Neural cell (in vitro differentiated cells): ENCODE data around the gene DDA1. TPM values are rescaled to one million over a fixed set of nuclear protein-coding genes. Genes with fewer than 3 reads are reported as not detected.

Source experiments
- H2AFZ ChIP-seq: fragments of 200-600, 300-800 bp; sonication (generic), shearing (Covaris generic); 2 replicates; pipeline ENCODE4 v1.6.0; 2014; ENCODE audit warnings: low read depth, mild to moderate bottlenecking, antibody characterized with exemption, low read length, moderate library complexity
- H3F3A ChIP-seq: fragments of 200-600 bp; shearing (Covaris generic); 2 replicates; pipeline ENCODE4 v1.6.1; 2016; ENCODE audit warnings: mild to moderate bottlenecking, moderate library complexity, mixed read lengths, antibody characterized with exemption, low read length; ENCODE audit not compliant: insufficient read depth, poor library complexity, severe bottlenecking
- H3K27ac ChIP-seq: fragments of 200-600, 300-800 bp; sonication (generic), shearing (Covaris generic); 2 replicates; pipeline ENCODE4 v1.5.1; 2014; ENCODE audit warnings: mild to moderate bottlenecking, low read length, moderate library complexity
- H3K27me3 ChIP-seq: fragments of 300-800, 200-600 bp; sonication (generic), shearing (Covaris generic); 2 replicates; pipeline ENCODE4 v1.6.0; 2014; ENCODE audit warnings: mild to moderate bottlenecking, low read depth, low read length, moderate library complexity; ENCODE audit not compliant: insufficient read depth
- H3K36me3 ChIP-seq: fragments of 300-800, 200-600 bp; sonication (generic), shearing (Covaris generic); 2 replicates; pipeline ENCODE4 v1.5.1; 2014; ENCODE audit warnings: mild to moderate bottlenecking, antibody characterized with exemption, low read length, moderate library complexity; ENCODE audit not compliant: insufficient read depth
- H3K4me2 ChIP-seq: fragments of 300-800, 200-600 bp; sonication (generic), shearing (Covaris generic); 2 replicates; pipeline ENCODE4 v1.6.0; 2014; ENCODE audit warnings: mild to moderate bottlenecking, low read length
- H3K4me3 ChIP-seq: fragments of 300-800, 200-600 bp; sonication (generic), shearing (Covaris generic); 2 replicates; pipeline ENCODE4 v1.5.1; 2014; ENCODE audit warnings: mild to moderate bottlenecking, low read length, moderate library complexity
- H3K79me2 ChIP-seq: fragments of 200-600 bp; shearing (Covaris generic); replicated peaks from 2 replicates; pipeline ENCODE4 v1.6.0; 2014; ENCODE audit warnings: mild to moderate bottlenecking, low read length, moderate library complexity; ENCODE audit not compliant: insufficient read depth
- H3K9ac ChIP-seq: fragments of 300-800, 200-600 bp; sonication (generic), shearing (Covaris generic); 2 replicates; pipeline ENCODE4 v1.6.1; 2016; ENCODE audit warnings: mild to moderate bottlenecking, low read length, mixed read lengths
- H3K9me2 ChIP-seq: fragments of 200-600 bp; shearing (Covaris generic); 2 replicates; pipeline ENCODE4 v1.6.1; 2016; ENCODE audit warnings: mild to moderate bottlenecking, low read length, mixed read lengths; ENCODE audit not compliant: insufficient read depth
- H3K9me3 ChIP-seq: fragments of 200-600, 300-800 bp; sonication (generic), shearing (Covaris generic); 2 replicates; pipeline ENCODE4 v1.6.1; 2016; ENCODE audit warnings: mild to moderate bottlenecking, mixed run types, low read length, moderate library complexity, mixed read lengths
- H4K20me1 ChIP-seq: fragments of 200-600 bp; shearing (Covaris generic); 2 replicates; pipeline ENCODE4 v1.6.1; 2016; ENCODE audit warnings: mild to moderate bottlenecking, mixed run types; ENCODE audit not compliant: insufficient read depth
- EP300 ChIP-seq: fragments of 450-650 bp; conservative IDR thresholded peaks from 2 replicates; pipeline ENCODE4 v1.6.1; 2014; ENCODE audit warnings: antibody characterized with exemption, mild to moderate bottlenecking, moderate library complexity; ENCODE audit not compliant: poor library complexity, severe bottlenecking
- EZH2 ChIP-seq: fragments of 200-600, 300-800 bp; shearing (Covaris generic), sonication (generic); IDR thresholded peaks from 2 replicates; pipeline ENCODE4 v1.6.1; 2014; ENCODE audit warnings: antibody characterized with exemption, low read length, borderline replicate concordance, mild to moderate bottlenecking; ENCODE audit not compliant: insufficient read depth, poor library complexity, severe bottlenecking
- MXI1 ChIP-seq: fragments of 450-650 bp; conservative IDR thresholded peaks from 2 replicates; pipeline ENCODE4 v1.6.1; 2014; ENCODE audit warnings: antibody characterized with exemption, mild to moderate bottlenecking; ENCODE audit not compliant: poor library complexity, severe bottlenecking
- POLR2AphosphoS5 ChIP-seq: IDR thresholded peaks from 2 replicates; pipeline ENCODE4 v1.6.1; 2012
- RAD21 ChIP-seq: fragments of 450-650 bp; conservative IDR thresholded peaks from 2 replicates; pipeline ENCODE4 v1.6.1; 2014; ENCODE audit warnings: antibody characterized with exemption, mild to moderate bottlenecking, moderate library complexity
- SMC3 ChIP-seq: fragments of 450-650 bp; conservative IDR thresholded peaks from 2 replicates; pipeline ENCODE4 v1.6.1; 2014; ENCODE audit warnings: antibody characterized with exemption, mild to moderate bottlenecking, moderate library complexity; ENCODE audit not compliant: poor library complexity
- TAF1 ChIP-seq: IDR thresholded peaks from 2 replicates; pipeline ENCODE4 v1.6.1; 2012; ENCODE audit warnings: low read depth
- polyA plus RNA-seq: library from polyadenylated mRNA; depleted of rRNA; stranded (reverse); fragments of >200 nt; gene quantifications from 2 replicates; pipeline ENCODE4 v1.2.3, GENCODE V29; 2014
- TF ChIP-seq, protein P1 (sequence below): IDR thresholded peaks from 2 replicates; pipeline ENCODE4 v1.6.1; 2012; ENCODE audit warnings: borderline replicate concordance
- TF ChIP-seq, protein P2 (sequence below): fragments of 450-650 bp; IDR thresholded peaks from 2 replicates; pipeline ENCODE4 v1.5.1; 2014; ENCODE audit warnings: antibody characterized with exemption, mild to moderate bottlenecking, moderate library complexity; ENCODE audit not compliant: poor library complexity, severe bottlenecking

The DDA1 gene
- polyA plus RNA-seq, 1 donor from 2014 or later: 25.4 TPM

DNA sequence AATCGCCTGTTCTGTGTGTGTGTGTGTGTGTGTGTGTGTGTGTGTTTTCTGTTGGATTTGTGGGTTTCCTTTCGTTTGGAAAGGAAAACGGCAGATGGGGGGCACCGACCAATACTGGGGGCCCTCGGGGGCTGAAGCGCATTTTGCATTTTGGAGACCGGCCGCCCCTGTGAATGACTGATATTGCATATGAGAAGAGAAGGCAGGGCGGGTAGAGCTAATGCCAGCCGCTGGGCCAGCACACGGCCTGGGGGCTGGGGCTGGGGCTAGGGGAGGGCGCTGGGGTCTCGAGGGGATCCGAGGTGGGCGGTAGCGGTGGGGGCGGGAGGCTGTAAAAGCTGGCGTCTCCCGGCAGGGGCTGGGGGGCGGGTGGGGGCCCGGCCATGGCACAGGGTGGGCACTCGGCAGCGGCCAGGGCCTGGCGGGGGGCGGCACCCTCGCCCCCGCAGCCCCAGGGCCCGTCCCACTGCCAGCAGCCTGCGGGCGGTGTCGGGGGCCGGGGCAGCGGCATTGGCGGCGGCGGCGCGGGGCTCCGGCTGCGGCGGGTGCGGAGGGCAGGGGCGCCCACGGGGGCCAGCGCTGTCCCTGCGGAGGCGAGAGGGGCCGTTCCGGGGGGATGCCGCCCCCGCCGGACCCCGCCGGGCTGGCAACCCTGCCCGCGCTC is 14.1 kb downstream of the DDA1 start:
- Histone ChIP-seq H3K4me3 (no peak overlapping the region), H3K9ac (no peak overlapping the region), H3K27me3 (no peaks in the 10 kb centered on the region), H4K20me1 (no peaks in the 10 kb centered on the region), H3K4me2 (no peak overlapping the region), H3K27ac (no peak overlapping the region), H3K36me3 (no peaks in the 10 kb centered on the region), H3K79me2 (no peaks in the 10 kb centered on the region), H3F3A (no peaks in the 10 kb centered on the region), H3K9me3 (no peaks in the 10 kb centered on the region), H2AFZ (no peak overlapping the region), H3K9me2 (no peaks in the 10 kb centered on the region)
- TF ChIP-seq SMC3: no peak
- no peak for TF ChIP-seq EP300
- TF ChIP-seq, protein P1, sequence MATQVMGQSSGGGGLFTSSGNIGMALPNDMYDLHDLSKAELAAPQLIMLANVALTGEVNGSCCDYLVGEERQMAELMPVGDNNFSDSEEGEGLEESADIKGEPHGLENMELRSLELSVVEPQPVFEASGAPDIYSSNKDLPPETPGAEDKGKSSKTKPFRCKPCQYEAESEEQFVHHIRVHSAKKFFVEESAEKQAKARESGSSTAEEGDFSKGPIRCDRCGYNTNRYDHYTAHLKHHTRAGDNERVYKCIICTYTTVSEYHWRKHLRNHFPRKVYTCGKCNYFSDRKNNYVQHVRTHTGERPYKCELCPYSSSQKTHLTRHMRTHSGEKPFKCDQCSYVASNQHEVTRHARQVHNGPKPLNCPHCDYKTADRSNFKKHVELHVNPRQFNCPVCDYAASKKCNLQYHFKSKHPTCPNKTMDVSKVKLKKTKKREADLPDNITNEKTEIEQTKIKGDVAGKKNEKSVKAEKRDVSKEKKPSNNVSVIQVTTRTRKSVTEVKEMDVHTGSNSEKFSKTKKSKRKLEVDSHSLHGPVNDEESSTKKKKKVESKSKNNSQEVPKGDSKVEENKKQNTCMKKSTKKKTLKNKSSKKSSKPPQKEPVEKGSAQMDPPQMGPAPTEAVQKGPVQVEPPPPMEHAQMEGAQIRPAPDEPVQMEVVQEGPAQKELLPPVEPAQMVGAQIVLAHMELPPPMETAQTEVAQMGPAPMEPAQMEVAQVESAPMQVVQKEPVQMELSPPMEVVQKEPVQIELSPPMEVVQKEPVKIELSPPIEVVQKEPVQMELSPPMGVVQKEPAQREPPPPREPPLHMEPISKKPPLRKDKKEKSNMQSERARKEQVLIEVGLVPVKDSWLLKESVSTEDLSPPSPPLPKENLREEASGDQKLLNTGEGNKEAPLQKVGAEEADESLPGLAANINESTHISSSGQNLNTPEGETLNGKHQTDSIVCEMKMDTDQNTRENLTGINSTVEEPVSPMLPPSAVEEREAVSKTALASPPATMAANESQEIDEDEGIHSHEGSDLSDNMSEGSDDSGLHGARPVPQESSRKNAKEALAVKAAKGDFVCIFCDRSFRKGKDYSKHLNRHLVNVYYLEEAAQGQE: no peak
- TF ChIP-seq TAF1: no peak
- TF ChIP-seq POLR2AphosphoS5: no peak
- TF ChIP-seq RAD21: no peak
- TF ChIP-seq, protein P2, sequence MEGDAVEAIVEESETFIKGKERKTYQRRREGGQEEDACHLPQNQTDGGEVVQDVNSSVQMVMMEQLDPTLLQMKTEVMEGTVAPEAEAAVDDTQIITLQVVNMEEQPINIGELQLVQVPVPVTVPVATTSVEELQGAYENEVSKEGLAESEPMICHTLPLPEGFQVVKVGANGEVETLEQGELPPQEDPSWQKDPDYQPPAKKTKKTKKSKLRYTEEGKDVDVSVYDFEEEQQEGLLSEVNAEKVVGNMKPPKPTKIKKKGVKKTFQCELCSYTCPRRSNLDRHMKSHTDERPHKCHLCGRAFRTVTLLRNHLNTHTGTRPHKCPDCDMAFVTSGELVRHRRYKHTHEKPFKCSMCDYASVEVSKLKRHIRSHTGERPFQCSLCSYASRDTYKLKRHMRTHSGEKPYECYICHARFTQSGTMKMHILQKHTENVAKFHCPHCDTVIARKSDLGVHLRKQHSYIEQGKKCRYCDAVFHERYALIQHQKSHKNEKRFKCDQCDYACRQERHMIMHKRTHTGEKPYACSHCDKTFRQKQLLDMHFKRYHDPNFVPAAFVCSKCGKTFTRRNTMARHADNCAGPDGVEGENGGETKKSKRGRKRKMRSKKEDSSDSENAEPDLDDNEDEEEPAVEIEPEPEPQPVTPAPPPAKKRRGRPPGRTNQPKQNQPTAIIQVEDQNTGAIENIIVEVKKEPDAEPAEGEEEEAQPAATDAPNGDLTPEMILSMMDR: no peak
- no peak for TF ChIP-seq MXI1

DNA sequence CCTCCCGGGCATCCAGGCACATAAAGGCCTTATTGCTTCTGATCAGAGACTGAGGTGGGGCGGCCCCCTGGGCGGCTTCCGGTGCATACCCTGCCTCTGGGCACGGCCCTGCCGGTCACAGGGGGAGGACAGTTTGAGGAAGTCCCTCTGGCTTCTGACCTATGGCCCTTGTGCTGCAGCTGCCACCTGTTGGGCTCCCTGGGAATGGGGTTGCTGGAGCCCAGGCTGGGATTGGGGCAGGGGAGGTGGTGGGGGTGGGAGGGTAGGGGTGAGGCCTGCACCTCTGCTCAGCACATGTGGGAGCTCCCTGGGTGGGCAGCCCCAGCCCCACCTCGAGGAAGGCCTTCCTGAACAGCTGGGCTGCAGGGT is 14.6 kb downstream of the DDA1 start:
- H3K36me3 ChIP-seq: no peaks in the 10 kb centered on the region
- H3K9me3 ChIP-seq: no peaks in the 10 kb centered on the region
- H4K20me1 ChIP-seq: no peaks in the 10 kb centered on the region
- no peak overlapping the region for H3K9ac ChIP-seq
- no peak overlapping the region for H2AFZ ChIP-seq
- H3F3A ChIP-seq: no peaks in the 10 kb centered on the region
- H3K79me2 ChIP-seq: no peaks in the 10 kb centered on the region
- H3K27ac ChIP-seq: no peak overlapping the region
- H3K4me3 ChIP-seq: no peak overlapping the region
- no peaks in the 10 kb centered on the region for H3K27me3 ChIP-seq
- TF ChIP-seq MXI1 (no peak), EP300 (no peak), RAD21 (no peak), TAF1 (no peak), POLR2AphosphoS5 (no peak), EZH2 (no peak), SMC3 (no peak)
- TF ChIP-seq, protein P1: no peak
- TF ChIP-seq, protein P2: no peak
- H3K9me2 ChIP-seq: no peaks in the 10 kb centered on the region
- no peak overlapping the region for H3K4me2 ChIP-seq
